ENCODE data around the gene NBPF6.
"Not testable (repeated sequence)": the region's sequence is repeated elsewhere in the genome, so short reads cannot be mapped to it uniquely, and the experiment has no call there.

NBPF6 gene

DNA sequence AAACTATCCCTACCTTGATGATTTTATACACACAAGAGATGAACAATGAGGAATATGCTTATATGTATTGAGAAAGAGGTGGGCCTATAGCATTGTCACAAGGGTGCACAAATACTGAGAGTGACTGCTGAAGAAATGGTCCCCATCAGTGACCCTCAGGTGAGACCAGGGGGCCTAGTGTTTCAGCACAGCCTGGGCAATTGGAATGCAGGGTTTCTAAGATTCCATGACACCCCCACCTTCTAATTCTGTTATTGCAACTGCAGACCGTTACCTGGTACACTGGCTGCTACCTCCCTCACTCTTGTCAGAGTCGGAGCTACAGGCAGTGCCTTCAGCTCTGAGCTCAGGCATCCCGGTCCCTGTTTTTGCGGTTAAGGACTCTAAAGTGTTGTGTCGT is at the start of gene NBPF6:
Gene NBPF6, plus strand, starts transcription at position 301 of the 400 bp plus-strand sequence. CDS start 259 bp downstream, outside the sequence.
- not testable (repeated sequence) for DNase-seq (ENCODE audit: low read depth in 2 of 2)

DNA sequence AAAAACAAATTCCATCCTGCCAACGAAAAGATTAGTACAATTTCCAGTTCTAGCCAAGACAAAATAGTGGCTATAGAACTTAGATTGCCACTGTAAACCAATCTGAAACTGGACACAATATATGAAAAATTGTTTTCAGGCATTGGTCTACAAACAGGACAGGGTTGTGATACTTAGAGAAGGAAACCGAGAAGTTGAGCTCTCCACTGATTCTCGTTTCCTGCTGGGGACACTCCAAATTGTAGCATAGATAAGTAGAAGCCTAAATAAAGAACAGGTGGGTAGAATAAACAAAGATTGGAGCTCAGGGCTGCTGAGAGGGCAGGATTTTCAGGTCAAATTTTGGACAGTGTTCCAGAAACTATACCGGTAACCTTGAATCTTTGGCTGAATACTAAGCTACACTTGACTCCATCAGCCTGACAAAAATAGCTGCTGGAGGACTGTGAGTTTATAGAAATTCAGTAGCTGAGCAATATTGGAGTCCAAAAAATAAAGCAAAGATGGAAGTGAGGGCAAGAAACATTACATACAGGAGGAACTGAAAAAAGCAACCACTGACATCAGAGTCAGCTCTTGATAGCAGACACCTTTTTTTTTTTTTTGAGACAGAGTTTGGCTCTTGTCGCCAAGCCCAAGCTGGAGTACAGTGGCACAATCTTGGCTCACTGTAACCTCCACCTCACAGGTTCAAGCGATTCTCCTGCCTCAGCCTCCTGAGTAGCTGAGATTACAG is 38.9 kb upstream of the NBPF6 start:
- DNase-seq (ENCODE audit: low read depth in 2 of 2): not testable (repeated sequence)

- not testable (repeated sequence) for DNase-seq (ENCODE audit: low read depth in 2 of 2)
Measured at GRCh38 chr1:108420129-108420528, 30.0 kb upstream of the NBPF6 start.

- not testable (repeated sequence) for DNase-seq (ENCODE audit: low read depth in 2 of 2)
Measured at GRCh38 chr1:108421061-108421916, 28.9 kb upstream of the NBPF6 start.

DNA sequence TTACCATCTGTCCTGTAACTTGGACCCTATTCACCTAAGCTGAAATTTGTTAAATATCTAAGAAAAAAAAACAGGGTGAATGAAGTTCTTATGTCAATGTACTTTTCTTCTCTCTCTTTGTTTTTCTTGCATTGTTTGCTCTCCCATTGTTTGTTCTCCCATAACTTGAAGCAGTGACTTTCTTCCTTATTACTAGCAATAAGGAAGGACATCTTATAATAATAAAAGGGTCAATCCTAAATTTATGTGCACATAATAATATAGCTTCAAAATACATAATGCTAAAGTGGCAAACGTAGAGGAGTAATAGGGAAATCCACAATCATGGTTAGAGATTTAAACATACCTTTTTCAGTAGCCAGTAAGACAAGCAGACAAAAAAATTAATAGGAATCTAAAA is 23.3 kb upstream of the NBPF6 start:
- not testable (repeated sequence) for DNase-seq (ENCODE audit: low read depth in 2 of 2)

- not testable (repeated sequence) for DNase-seq (ENCODE audit: low read depth in 2 of 2)
Measured at GRCh38 chr1:108432002-108432401, 18.1 kb upstream of the NBPF6 start.

DNA sequence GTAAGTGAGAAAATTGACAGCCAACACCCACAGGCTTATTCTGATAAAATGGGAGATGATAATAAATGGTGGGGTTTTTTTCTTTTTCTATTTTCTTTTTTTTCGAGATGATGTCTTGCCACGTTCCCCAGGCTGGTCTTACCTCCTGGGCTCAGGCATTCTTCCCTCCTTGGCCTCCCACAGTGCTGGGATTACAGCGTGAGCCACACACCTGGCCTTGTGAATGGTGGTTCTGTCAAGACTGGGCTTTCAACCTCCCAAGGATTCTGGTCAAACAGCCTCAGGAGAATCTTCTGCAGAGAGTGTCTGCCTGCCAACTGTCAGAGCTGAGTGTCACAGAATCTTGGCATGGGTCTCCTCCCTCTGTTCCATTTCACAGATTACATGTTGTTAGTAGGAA is 16.7 kb upstream of the NBPF6 start:
- not testable (repeated sequence) for DNase-seq (ENCODE audit: low read depth in 2 of 2)

DNA sequence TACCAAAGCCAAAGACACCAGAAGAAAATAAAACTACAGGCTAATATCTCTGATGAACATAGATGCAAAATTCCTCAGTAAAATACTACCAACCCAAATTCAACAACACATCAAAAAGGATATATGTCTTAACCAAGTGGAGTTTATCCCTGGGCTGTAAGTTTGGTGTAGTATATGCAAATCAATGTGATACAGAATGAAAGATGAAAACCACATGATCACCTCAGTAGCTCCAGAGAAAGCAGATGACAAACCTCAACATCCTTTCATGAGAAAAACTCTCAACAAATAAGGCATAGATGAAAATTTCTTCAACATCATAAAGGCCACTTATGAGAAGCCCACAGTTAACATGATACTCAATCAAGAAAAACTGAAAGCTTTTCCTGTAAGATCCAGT is 11.6 kb upstream of the NBPF6 start:
- DNase-seq (ENCODE audit: low read depth in 2 of 2): not testable (repeated sequence)

- not testable (repeated sequence) for DNase-seq (ENCODE audit: low read depth in 2 of 2)
Measured at GRCh38 chr1:108454521-108454920, 4.4 kb downstream of the NBPF6 start.

GRCh38 chr1:108458661-108459060 is 8.5 kb downstream of the NBPF6 start:
- not testable (repeated sequence) for DNase-seq (ENCODE audit: low read depth in 2 of 2)

- not testable (repeated sequence) for DNase-seq (ENCODE audit: low read depth in 2 of 2)
Measured at GRCh38 chr1:108461758-108462157, 11.6 kb downstream of the NBPF6 start.

GRCh38 chr1:108463962-108464361 is 13.8 kb downstream of the NBPF6 start:
- not testable (repeated sequence) for DNase-seq (ENCODE audit: low read depth in 2 of 2)

GRCh38 chr1:108466166-108466565 is 16.0 kb downstream of the NBPF6 start:
- not testable (repeated sequence) for DNase-seq (ENCODE audit: low read depth in 2 of 2)

DNA sequence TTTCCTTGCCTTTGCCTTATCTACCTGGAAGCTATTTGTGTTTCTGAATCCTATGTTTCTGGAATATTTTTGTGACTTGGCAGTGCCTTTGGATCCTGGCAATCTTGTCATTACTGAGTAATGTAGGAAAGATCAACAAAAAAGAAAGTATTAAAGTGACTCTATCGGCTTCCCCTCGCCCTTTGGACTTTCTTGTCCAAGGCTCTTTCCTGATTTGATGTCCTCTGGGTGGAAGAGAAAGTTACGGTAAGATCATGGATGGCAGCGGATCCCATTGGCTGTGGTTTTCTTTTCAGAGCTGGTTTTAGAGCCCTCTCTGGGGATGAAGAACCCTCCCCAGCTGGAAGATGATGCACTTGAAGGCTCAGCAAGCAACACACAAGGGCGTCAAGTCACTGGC is 17.0 kb downstream of the NBPF6 start:
- not testable (repeated sequence) for DNase-seq (ENCODE audit: low read depth in 2 of 2)

- not testable (repeated sequence) for DNase-seq (ENCODE audit: low read depth in 2 of 2)
Measured at GRCh38 chr1:108470750-108471149, 20.6 kb downstream of the NBPF6 start.

DNA sequence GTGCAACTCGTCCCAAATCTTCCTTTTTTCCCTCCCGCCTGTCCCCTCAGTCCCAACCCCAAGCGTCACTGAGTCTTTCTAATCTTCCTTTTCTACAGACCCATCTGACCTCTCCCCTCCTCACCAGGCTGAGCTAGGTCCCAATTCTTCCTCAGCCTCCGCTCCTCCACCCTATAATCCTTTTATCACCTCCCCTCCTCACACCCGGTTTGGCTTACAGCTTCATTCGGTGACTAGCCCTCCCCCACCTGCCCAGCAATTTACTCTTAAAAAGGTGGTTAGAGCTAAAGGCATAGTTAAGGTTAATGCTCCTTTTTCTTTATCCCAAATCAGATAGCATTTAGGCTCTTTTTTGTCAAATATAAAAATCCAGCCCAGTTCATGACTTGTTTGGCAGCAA is 24.4 kb downstream of the NBPF6 start:
- not testable (repeated sequence) for DNase-seq (ENCODE audit: low read depth in 2 of 2)

DNA sequence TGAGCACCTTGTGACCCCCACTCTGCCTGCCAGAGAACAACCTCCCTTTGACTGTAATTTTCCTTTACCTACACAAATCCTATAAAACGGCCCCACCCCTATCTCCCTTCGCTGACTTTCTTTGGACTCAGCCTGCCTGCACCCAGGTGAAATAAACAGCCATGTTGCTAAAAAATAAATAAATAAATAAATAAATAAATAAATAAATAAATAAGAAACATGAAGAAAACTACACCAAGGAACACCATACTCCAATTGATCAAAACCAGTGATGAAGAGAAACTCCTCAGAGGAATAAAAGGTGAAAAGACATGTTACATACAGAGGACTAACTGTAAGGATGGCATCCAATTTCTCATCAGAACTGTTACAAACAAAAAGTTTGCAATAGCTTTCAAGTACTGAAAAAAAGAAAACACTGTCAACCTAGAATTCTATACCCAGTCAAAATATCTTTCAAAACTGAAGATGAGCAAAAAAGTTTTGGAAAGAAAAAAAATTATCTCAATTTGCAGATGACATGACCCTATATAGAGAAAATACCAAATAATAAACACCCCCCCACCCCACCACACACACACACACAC is 28.4 kb downstream of the NBPF6 start:
- DNase-seq (ENCODE audit: low read depth in 2 of 2): no peak

- DNase-seq (ENCODE audit: low read depth in 2 of 2): no peak
Measured at GRCh38 chr1:108482708-108483107, 32.6 kb downstream of the NBPF6 start.

GRCh38 chr1:108485990-108486389 is 35.8 kb downstream of the NBPF6 start:
- not testable (repeated sequence) for DNase-seq (ENCODE audit: low read depth in 2 of 2)

DNA sequence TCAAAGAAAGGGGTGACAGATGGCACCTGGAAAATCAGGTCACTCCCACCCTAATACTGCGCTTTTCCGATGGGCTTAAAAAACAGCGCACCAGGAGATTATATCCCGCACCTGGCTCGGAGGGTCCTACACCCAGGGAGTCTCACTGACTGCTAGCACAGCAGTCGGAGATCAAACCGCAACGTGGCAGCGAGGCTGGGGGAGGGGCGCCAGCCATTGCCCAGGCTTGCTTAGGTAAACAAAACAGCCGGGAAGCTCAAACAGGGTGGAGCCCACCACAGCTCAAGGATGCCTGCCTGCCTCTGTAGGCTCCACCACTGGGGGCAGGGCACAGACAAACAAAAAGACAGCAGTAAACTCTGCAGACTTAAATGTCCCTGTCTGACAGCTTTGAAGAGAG is 36.6 kb downstream of the NBPF6 start:
- not testable (repeated sequence) for DNase-seq (ENCODE audit: low read depth in 2 of 2)

DNA sequence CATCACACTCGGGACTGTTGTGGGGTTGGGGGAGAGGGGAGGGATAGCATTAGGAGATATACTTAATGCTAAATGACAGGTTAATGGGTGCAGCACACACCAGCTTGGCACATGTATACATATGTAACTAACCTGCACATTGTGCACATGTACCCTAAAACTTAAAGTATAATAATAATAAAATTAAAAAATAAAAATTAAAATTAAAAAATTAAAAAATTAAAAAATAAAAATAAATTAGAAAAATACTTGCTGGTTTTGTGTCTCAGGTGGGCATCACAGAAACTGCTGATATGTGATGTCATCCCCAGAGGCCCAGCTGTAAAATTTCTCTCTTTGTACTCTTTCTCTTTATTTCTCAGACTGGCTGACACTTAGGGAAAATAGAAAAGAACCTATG is 44.9 kb downstream of the NBPF6 start:
- not testable (repeated sequence) for DNase-seq (ENCODE audit: low read depth in 2 of 2)

GRCh38 chr1:108496856-108497255 is 46.7 kb downstream of the NBPF6 start:
- DNase-seq (ENCODE audit: low read depth in 2 of 2): not testable (repeated sequence)
